HG03354 (cell line): ENCODE measurements around the gene PLA2G4B.

Experiments used
- ATAC-seq: cut with Tn5 transposase; IDR thresholded peaks from one replicate; pipeline ENCODE4 v1.9.1; 2021; ENCODE audit warnings: mild to moderate bottlenecking; ENCODE audit not compliant: unreplicated experiment, poor library complexity, severe bottlenecking

The PLA2G4B gene

DNA sequence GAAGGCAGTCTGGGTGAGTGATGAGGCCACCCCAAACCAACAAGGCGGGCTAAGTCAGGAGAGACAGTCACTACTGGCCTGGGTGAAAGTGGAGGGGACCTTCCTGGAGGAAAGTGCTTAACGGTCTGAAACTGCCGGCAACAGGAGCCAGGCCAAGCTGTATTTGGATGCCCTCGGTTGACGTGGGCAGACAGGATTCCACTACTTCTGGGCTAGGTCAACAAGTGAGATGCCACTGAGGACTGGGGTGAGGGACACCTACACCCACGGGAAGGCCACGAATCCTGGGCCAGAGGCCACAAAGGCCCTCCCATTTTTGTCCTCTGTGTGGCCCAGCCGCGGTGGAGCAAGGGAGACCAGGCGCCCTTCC lies 42.9 kb downstream of the PLA2G4B start:
- ATAC-seq: no peak

DNA sequence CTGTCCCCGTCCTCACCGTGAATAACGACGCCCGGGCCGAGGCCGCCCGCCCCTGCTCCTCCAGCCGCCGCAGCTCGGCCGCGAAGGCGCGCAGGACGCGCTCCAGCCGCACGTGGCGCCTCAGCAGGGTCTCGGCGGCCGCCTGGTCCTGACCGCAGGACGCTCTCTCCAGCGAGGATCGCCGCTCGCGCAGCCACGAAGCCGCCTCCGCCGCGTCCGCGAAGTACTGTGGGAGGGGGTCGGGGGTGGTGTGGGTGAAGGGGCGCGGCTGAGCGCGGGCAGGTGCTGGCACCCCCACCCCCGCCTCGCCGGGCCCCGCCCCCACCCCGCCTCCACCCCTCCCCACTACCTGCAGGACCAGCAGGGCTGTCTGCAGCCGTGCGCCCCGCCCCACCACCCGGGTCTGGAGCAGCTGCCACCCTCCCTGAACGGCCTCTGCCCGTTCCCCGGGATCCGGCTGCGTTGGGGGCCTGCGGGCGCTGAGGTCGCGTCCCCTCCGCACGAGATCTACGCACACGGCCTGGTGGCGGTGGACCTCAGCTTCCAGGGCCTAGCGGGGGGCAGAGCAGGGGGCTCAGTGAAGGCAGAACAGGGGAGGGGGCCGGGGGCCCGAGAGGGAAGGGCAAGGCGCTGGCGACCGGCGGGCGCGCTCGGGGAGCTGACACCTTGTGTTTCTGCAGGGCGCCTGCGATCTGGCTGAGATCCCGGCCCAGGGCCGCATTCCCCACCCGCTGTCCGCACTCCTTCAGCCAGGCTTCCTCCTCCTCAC lies 43.5 kb downstream of the PLA2G4B start:
- no peak for ATAC-seq

DNA sequence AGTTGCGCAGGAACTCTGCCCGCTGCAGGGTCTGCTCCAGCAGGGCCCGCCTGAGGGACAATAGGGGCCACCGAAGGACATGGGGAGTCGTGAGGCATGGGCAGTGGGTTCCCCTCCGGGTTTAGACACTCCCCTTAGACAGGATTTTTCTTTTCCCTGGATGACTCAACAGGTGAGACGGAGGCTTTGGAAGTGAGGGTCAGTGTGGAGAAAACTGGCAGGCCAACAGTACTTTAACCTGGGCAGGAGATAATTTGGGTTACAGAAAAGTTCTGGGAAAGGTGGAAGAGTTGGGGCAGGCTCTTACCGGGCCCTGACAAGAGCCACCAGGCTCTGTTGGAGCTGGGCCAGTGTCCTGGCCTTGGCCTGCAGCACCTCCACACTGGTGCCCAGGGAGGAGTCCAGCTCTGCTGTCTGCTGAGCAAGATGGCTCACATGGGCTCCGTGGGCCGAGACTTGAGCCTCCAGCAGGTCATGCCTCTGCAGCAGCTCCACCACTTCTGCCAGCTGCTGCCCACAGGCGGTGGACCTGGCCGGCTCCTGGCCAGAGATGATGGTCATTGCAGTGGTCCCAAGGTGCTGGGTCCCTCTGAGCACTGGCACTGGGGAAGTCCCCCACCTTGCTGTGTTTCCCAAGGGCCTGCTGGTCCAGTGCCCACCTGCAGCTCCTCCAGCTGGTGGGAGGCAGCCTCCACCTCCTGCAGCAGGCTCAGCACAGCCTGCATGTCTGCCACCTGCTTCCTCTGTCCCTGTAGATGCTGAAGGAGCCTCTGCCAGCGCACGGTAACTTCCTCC lies 44.2 kb downstream of the PLA2G4B start:
- ATAC-seq: no peak

DNA sequence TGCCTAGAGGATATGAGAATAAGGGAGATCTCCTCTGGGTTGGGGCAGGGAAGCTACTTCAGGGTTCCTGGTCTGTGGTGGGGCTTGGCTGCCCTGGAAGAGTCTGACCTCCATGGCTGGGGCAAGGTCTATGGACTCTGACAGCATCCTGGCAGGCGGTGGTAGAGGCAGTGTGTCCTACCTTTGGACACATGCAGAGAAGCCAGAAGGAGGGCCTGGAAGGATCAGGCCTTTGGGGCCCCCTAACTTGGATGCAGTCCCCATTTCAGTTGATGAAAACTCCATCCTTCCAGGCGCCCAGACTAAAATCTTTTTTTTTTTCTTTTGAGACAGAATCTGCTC lies 44.8 kb downstream of the PLA2G4B start:
- ATAC-seq: no peak

DNA sequence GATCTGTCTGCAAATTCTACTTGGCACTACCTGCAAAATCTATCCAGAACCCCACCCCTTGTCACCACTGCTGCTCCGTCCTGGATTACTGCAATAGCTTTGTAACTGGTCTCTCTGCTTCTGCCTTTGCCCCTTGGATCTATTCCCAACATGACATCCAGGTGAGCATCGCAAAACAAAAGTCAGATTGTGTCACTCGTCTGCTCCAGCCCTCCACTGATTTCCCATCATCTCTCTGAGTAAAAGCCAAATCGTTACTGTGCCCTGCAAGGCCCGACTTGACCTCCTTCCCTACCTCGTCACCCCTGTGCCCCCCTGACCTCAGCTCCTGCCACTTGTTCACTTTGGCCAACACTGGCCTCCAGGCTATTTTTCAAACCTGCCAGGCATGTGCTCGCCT lies 45.8 kb downstream of the PLA2G4B start:
- no peak for ATAC-seq

DNA sequence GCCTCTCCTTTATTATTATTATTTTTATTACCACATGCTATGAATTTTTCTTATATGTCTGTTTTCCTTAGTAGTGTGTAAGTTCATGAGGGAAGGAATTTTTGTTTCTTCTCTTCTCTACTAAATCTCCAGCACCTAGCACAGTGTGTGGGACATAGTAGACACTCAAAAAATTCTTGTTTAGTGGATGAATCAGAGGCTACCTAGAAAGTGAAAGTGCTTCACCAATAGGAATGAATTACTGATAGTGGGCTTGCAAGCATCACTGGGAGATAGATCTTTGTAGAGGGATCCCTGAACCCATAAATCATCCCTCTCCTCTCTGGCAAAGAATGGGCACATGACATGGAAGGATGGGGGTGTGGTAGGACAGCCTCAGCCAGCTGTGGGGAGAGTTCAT lies 46.7 kb downstream of the PLA2G4B start:
- ATAC-seq: no peak

DNA sequence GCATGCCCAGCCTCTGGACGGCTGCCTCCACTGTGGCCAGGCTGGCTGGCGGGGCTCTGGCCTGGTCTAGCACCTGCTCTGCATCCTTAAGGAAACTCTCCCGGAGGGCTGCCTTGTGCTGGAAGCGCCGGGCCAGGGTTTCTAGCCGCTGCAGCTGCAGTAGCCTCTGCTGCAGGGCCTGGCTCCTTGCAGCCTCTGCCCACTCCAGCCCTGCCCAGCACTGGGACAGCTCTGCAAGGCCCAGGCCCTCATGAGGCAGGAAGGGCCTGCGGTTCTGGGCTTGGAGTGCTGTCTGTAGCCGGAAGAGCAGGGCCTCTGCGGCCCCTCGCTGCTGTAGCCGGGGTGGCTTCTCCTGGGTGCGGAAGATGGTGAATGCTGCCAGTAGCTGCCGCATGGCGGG lies 47.2 kb downstream of the PLA2G4B start:
- no peak for ATAC-seq

DNA sequence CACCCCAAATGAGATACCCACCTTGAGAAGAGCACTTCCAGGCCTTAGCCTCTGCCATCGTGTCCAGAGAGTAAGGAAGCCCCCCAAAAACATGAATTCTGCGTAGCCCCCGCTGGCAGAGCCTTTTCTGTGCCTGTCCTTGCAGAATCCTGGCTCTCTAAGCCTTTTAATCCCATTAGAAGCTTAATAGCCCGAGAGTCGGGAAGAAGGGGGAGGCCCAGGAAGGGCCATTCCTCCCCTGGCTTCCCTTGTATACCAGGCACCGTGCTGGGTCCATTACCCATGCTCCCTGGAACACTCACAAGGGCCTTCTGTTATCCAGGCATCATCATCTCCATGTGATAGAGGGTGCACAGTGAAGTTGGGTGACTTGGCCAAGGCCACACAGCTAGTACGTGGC lies 48.1 kb downstream of the PLA2G4B start:
- ATAC-seq: no peak

DNA sequence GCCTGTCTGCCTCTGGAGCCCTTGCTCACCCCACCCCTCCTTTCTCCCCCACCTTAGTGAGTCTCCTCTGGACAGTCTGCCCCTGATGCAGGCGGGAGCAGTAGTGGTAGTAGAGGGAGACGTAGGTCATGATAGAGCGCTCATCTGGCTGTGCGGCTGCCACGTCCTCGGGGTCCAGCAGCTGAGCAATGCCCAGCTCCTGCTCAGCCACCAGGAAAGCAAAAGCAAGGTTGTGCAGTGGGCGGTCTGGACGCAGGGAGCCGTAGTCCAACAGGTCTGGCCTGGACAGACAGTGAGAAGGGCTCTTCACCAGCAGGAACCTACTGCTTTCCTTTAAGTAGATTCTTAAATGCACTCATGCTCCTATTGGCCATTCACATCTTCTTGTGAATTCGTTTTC lies 48.5 kb downstream of the PLA2G4B start:
- no peak for ATAC-seq

DNA sequence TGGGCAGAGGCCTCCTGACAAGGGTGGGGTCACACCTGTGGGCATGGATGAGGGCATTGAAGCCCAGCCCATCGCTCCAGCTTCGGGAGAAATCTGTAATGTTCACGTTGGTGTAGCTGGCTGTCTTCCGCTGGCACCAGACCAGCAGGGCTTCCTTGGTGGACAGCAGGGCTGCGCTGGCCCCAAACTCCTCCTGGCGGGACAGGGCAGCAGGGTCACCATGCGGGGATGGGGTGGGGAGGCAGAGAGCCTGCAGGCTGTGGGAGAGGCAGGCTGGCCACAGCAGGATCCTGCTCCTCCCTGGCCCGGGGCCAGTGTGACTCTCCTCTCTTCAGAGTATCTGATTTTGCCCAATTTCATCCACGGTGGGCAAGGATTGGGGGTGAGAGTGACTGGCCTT lies 49.2 kb downstream of the PLA2G4B start:
- no peak for ATAC-seq

DNA sequence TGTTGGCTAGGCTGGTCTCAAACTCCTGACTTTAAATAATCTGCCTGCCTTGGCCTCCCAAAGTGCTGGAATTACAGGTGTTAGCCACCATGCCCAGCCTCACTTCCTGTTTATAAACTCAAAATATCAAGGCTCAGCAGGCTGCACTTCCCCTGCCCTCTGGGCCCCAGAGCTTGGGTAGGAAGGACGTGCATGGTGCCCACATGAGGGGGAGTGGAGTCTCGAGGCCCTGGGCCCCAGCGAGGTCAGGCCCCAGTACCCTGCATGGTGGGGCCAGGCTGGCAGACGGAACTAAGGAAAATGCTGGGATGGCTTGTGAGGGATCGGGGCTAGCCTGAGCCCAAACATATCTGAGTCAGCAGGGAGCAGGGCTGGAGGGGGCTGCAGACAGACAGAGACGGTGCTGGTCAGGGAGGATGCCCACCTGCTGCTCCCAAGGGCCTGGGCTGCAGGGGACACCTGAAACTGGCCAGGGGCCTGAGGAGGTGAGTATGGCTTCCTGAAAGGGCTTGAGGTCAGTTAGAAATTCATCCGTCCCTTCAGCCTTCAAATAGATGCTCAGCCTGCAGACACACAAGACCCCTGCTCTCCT lies 50.1 kb downstream of the PLA2G4B start:
- no peak for ATAC-seq

DNA sequence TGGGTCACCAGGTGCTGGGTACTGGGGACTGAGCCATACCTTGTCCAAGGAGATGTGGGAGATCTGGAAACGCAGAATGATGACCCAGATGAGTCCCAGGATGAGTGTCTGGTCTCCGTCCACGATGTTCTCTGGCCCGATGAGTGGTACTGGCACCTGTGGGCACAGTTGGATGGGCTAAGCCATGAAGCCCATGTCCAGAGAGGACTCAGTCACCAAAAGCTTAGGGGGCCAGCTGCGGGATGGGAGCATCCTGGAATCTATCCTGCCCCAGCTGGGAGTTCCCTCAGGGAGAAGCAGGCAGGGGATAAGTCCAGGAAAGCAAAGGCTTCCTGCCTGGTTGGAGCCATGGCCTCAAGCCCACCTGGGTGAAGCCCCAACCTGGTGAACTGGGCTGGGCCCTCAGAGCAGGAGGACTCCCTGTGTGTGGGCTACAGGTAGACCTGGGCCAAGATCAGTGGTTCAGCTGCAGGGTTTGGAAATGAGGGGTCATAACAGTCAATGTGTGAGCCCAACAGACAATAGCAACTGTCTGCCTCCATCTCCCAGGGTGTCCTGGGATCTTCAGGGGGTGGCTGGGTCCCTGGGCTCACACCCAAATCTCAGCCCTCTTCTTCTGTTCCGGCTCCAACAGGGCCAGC lies 51.5 kb downstream of the PLA2G4B start:
- no peak for ATAC-seq

DNA sequence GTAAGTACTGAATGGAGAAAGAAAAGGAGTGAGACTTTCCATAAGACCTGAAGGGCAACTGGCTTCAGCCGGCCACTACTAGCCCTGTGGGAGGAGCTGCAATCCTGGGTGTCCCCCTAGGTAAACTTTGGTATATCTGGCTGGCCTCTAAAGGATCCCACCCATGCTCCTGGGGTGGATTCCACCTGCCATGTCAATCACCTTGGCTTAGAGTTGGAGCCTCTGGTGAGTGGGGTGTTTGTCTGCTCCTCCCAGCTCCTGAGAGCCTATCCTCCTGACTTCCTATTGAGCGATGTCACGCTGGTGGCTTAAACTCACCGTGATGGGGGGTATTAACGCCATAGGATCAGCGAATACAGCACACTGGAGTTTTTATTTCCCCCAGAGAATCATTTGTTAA lies 52.6 kb downstream of the PLA2G4B start:
- ATAC-seq: no peak

DNA sequence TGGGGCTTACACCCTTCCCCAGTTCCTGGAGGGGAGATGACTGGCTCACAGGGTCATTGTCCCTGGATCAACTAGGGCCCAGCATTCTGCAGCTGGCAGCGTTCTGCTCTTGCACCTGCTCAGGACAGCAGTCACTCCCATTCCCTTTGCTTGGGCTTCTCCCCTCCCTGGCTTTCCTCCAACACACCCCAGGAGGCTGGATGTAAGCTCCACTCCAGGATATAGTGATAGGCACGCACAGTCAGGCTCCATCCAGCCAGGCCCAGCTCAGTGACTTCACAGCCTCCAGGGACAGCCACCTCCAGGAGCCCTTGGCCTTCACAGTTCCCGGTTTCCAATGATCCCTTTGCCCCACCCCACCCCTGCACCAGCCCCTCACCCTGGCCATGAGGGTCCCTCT lies 53.3 kb downstream of the PLA2G4B start:
- no peak for ATAC-seq

DNA sequence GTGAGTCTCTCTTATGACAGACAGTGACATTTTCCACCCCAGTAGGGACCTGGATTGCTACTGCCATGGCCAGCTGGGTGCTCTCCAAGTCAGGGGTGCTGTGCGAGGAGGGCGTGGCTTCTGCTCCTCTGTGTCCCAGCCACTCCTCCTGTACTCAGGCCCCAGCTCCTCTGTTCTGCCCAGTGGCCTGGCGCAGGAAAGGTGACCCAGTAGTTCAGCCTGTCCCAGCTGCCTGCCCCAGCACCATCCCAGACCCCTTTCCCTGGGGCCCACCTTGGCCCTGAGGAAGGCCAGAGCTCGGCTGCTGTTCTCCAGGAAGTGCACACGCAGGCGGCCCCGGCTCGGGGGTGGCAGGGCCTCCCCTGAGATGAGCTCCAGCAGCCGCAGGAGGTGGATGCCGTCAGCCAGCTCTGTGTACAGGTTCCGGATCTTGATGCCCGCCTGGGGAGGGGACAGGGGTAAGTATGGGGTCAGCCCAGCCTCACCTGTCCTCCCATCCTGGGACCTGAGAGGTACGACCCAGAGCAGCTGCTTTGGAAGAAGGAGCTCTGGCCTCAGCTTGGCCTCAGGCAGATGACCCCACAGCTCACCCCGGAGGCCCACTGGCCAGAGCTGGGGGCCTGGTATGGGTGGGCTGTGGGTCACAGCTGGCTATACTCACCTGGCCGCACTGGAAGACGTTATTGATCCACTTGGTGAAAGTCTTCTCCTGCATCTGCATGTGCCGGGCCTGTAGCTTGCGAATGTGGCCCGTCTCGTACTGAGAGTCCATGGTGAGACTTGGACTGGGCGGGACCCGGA lies 54.2 kb downstream of the PLA2G4B start:
- no peak for ATAC-seq

DNA sequence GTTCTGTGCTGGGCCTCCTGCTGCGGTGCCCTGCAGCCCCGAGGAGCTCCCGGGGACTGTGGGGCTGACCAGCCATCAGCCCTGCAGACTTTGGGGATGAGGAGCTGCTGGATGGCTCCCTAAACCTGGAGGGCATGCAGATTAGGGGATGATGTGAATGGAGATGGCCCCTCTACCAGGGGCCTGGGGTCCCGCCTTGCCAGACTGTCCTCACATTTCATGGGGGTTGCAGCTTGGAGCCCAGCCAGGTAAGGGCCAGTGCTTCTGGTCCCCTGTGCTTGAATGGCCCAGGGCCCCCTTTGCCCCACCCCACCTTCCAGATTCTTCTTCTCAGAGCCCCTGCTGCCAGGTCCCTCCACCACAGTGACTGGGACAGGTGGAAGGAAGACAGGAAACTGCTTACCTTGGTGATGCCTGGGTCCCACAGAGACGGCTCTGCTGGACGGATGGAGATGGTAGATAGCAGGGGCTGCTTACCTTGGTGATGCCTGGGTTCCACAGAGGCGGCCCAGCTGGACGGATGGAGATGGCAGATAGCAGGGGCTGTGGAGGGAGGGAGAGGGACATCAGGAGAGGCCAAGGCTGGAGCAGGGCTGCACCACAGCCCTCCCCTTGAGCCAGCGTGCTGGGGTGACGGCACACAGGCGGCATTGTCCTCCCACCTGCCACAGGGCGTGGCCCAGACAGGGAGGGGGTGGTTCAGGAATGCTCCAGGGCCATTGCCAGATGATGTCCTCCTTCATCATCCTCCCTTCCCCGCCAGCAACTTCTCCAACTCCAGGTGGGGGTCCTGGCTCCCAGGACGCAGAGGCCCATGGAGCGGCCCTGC lies 55.0 kb downstream of the PLA2G4B start, which contains the start of gene SPTBN5:
Gene SPTBN5, minus strand, starts transcription at position 632 of the 829 bp plus-strand sequence. Its CDS starts 556 bp downstream, at position 76.
- ATAC-seq: no peak

DNA sequence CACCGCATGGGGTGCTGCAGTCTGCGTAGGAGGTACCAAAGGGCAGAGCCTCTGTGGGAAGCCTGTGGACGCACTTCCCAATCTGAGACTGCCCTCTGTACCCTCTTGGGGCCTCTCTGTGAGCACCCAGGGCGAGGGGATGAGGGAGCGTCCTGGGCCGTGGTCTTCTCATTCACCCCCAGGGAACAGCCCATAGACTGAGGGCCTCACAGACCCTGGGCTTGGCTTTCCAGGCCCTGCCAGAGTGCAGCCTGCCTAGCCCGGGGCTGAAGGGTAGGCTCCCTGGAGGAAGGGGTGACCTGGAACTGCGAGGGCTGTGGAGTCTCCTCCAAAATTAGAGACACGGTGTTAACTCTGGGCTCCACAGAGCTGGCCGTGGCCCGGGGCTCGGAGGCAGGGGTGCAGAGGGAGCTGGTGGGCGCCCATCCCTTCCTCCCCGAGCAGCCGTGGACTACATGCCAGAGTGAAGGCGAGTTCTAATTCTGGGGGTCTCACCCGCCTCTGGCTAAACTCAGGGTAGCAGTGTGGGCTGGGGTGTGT lies 55.7 kb downstream of the PLA2G4B start:
- no peak for ATAC-seq

DNA sequence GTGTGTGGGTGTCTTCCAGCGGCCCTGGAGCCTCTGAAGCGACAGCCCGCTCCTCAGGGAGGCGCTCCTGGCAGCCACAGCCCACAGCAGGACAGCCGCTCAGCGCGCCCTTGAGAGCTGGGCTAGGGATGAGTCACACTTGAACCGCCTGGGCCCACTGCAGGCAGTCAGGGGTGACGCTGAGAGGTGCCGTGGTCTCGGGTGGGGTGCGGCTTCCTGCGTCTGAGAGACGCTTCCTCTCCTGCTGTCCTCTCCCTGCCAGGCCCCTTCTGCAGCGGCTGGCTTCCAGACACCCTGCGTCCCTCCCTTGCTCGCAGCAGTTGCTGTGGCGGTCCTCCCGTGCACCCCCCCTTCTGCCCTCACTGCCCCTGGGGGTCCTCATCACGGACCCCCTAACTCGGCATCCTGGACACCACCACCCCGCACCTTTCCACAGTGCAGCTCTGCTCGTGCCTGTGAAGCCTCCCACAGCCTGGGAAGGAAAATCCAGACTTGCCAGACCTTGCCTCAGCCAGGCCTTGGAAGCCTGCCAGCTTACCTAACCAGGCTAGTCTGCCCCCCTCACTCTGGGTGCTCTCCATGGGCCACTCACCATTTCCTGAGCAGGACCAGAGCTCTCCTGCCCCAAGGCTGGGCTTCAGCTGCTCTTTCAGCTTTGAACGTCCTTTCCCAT lies 56.3 kb downstream of the PLA2G4B start:
- ATAC-seq: peak; percentile 79
